WTC11 (cell line): Measurements from ENCODE around the gene MYCBPAP. TPM values are rescaled to one million over a fixed set of nuclear protein-coding genes. Genes with fewer than 3 reads are reported as not detected.

Source experiments
- ATAC-seq: fragments of 200-7000 bp; cut with Tn5 transposase; 2 replicates; pipeline ENCODE4 v1.10.0; 2021; ENCODE audit warnings: mild to moderate bottlenecking, moderate library complexity
- CTCF ChIA-PET: fragments of 300-600 bp; sonication (Branson Sonifier 250); formaldehyde crosslinking; loops from one replicate; lab custom pipeline; 2021; ENCODE audit warnings: antibody characterized with exemption; lab: Charles Lee
- POLR2A ChIA-PET: fragments of 350-600 bp; sonication (Branson Sonifier 250); formaldehyde crosslinking; loops from one replicate; lab custom pipeline; 2021; ENCODE audit warnings: antibody characterized with exemption; lab: Charles Lee
- DNase-seq: peaks from one replicate; pipeline ENCODE4 v3.0.0; 2021; ENCODE audit warnings: low spot score
- H3K27ac Mint-ChIP-seq: 2 replicates; pipeline ENCODE4 v1.8.0; 2021; ENCODE audit warnings: mixed read lengths
- H3K27me3 Mint-ChIP-seq: 2 replicates; pipeline ENCODE4 v1.8.0; 2021; ENCODE audit warnings: low read depth, mild to moderate bottlenecking, moderate library complexity, mixed read lengths
- H3K36me3 Mint-ChIP-seq: 2 replicates; pipeline ENCODE4 v1.8.0; 2021; ENCODE audit warnings: mixed read lengths
- H3K4me1 Mint-ChIP-seq: 2 replicates; pipeline ENCODE4 v1.8.0; 2022; ENCODE audit warnings: mixed read lengths
- H3K4me3 Mint-ChIP-seq: 2 replicates; pipeline ENCODE4 v1.8.0; 2021; ENCODE audit warnings: mild to moderate bottlenecking, moderate library complexity, mixed read lengths
- H3K9me3 Mint-ChIP-seq: 2 replicates; pipeline ENCODE4 v1.8.0; 2021; ENCODE audit warnings: mixed read lengths
- ATF1 ChIP-seq: sonication (generic); formaldehyde crosslinking; IDR thresholded peaks from 2 replicates; pipeline ENCODE4 v1.8.1; 2023; ENCODE audit warnings: mild to moderate bottlenecking, moderate library complexity, missing genetic modification reagents
- CREB1 ChIP-seq: sonication (generic); formaldehyde crosslinking; IDR thresholded peaks from 2 replicates; pipeline ENCODE4 v1.8.0; 2023; ENCODE audit warnings: mild to moderate bottlenecking, missing genetic modification reagents
- CREM ChIP-seq: sonication (generic); formaldehyde crosslinking; IDR thresholded peaks from 2 replicates; pipeline ENCODE4 v1.8.1; 2022; ENCODE audit warnings: mild to moderate bottlenecking, missing genetic modification reagents, moderate library complexity
- E2F1 ChIP-seq: sonication (generic); formaldehyde crosslinking; IDR thresholded peaks from 2 replicates; pipeline ENCODE4 v1.8.0; 2022; ENCODE audit warnings: mild to moderate bottlenecking, missing genetic modification reagents
- E2F5 ChIP-seq: sonication (generic); formaldehyde crosslinking; IDR thresholded peaks from 2 replicates; pipeline ENCODE4 v1.8.1; 2022; ENCODE audit warnings: mild to moderate bottlenecking, moderate library complexity, missing genetic modification reagents
- ELF4 ChIP-seq: sonication (generic); formaldehyde crosslinking; IDR thresholded peaks from 2 replicates; pipeline ENCODE4 v1.8.1; 2022; ENCODE audit warnings: low read depth, mild to moderate bottlenecking, moderate library complexity, missing genetic modification reagents
- ESRRA ChIP-seq: sonication (generic); formaldehyde crosslinking; IDR thresholded peaks from 2 replicates; pipeline ENCODE4 v1.8.1; 2022; ENCODE audit warnings: mild to moderate bottlenecking, missing genetic modification reagents, borderline replicate concordance
- FOXK1 ChIP-seq: sonication (generic); formaldehyde crosslinking; IDR thresholded peaks from 2 replicates; pipeline ENCODE4 v1.8.0; 2022; ENCODE audit warnings: mild to moderate bottlenecking, moderate library complexity, missing genetic modification reagents
- FOXP1 ChIP-seq: sonication (generic); formaldehyde crosslinking; IDR thresholded peaks from 2 replicates; pipeline ENCODE4 v1.8.0; 2022; ENCODE audit warnings: missing genetic modification reagents, mild to moderate bottlenecking, moderate library complexity, borderline replicate concordance
- KAT7 ChIP-seq: sonication (generic); formaldehyde crosslinking; IDR thresholded peaks from 2 replicates; pipeline ENCODE4 v1.8.1; 2023; ENCODE audit warnings: missing genetic modification reagents, mild to moderate bottlenecking, borderline replicate concordance
- NR3C1 ChIP-seq: sonication (generic); formaldehyde crosslinking; conservative IDR thresholded peaks from 2 replicates; pipeline ENCODE4 v1.8.1; 2023; ENCODE audit warnings: low read depth, mild to moderate bottlenecking, missing genetic modification reagents
- PREB ChIP-seq: sonication (generic); formaldehyde crosslinking; IDR thresholded peaks from 2 replicates; pipeline ENCODE4 v1.8.1; 2022; ENCODE audit warnings: mild to moderate bottlenecking, missing genetic modification reagents, moderate library complexity, borderline replicate concordance
- RELA ChIP-seq: sonication (generic); formaldehyde crosslinking; IDR thresholded peaks from 2 replicates; pipeline ENCODE4 v1.8.1; 2022; ENCODE audit warnings: missing genetic modification reagents, mild to moderate bottlenecking, borderline replicate concordance
- SMAD4 ChIP-seq: sonication (generic); formaldehyde crosslinking; IDR thresholded peaks from 2 replicates; pipeline ENCODE4 v1.8.0; 2022; ENCODE audit warnings: mild to moderate bottlenecking, missing genetic modification reagents
- TEAD4 ChIP-seq: sonication (generic); formaldehyde crosslinking; IDR thresholded peaks from 2 replicates; pipeline ENCODE4 v1.8.0; 2022; ENCODE audit warnings: mild to moderate bottlenecking, missing genetic modification reagents
- TP53 ChIP-seq: sonication (generic); formaldehyde crosslinking; IDR thresholded peaks from 2 replicates; pipeline ENCODE4 v1.8.1; 2023; ENCODE audit warnings: mild to moderate bottlenecking, missing genetic modification reagents
- ZBTB43 ChIP-seq: sonication (generic); formaldehyde crosslinking; IDR thresholded peaks from 2 replicates; pipeline ENCODE4 v1.8.1; 2023; ENCODE audit warnings: mild to moderate bottlenecking, missing genetic modification reagents
- ZNF416 ChIP-seq: fragments of 250-450 bp; sonication (Bioruptor Pico); IDR thresholded peaks from 2 replicates; pipeline ENCODE4 v1.9.0; 2021; ENCODE audit warnings: mild to moderate bottlenecking, inconsistent platforms
- ZNF423 ChIP-seq: fragments of 250-450 bp; sonication (Bioruptor Pico); IDR thresholded peaks from 2 replicates; pipeline ENCODE4 v2.1.2; 2022; ENCODE audit warnings: mild to moderate bottlenecking, moderate library complexity
- ZNF512 ChIP-seq: sonication (generic); formaldehyde crosslinking; IDR thresholded peaks from 2 replicates; pipeline ENCODE4 v1.8.1; 2022; ENCODE audit warnings: missing genetic modification reagents, borderline replicate concordance
- ZNF671 ChIP-seq: fragments of 250-450 bp; sonication (Bioruptor Pico); IDR thresholded peaks from 2 replicates; pipeline ENCODE4 v1.8.0; 2021; ENCODE audit warnings: mild to moderate bottlenecking
- ZSCAN18 ChIP-seq: fragments of 250-450 bp; sonication (Bioruptor Pico); IDR thresholded peaks from 2 replicates; pipeline ENCODE4 v2.1.2; 2022; ENCODE audit warnings: mild to moderate bottlenecking, moderate library complexity
- total RNA-seq: library from RNA; stranded (reverse); gene quantifications from 3 replicates; pipeline ENCODE4 v1.2.3, GENCODE V29; 2021

The MYCBPAP gene
- total RNA-seq, 1 experiment from 2014 or later = 5.7 TPM

GRCh38 chr17:50462446-50462845, 45.8 kb upstream of the MYCBPAP start:
- peaks cover 6% of the 10 kb centered on the region for H3K4me1 Mint-ChIP-seq
- no peak overlapping the region for H3K27ac Mint-ChIP-seq
- no peak for TF ChIP-seq FOXP1
- no peak for TF ChIP-seq ZNF423 (CRISPR knock-in tag)
- ChIA-PET CTCF (interaction anchor here (1.7 kb wide), 1 partner anchor 10 kb away, joined by 5 read pairs; no protein-coding TSS in a partner anchor), POLR2A (no interaction called here)
- no peaks in the 10 kb centered on the region for H3K36me3 Mint-ChIP-seq
- DNase-seq (no peak), ATAC-seq (no peak)
- H3K9me3 Mint-ChIP-seq = no peaks in the 10 kb centered on the region
- peaks cover 11% of the 10 kb centered on the region for H3K27me3 Mint-ChIP-seq
- no peak overlapping the region for H3K4me3 Mint-ChIP-seq

GRCh38 chr17:50464121-50464520, 44.1 kb upstream of the MYCBPAP start:
- TF ChIP-seq PREB (CRISPR knock-in tag) (no peak), ZNF671 (CRISPR knock-in tag) (no peak), NR3C1 (CRISPR knock-in tag) (no peak), SMAD4 (CRISPR knock-in tag) (no peak), E2F1 (CRISPR knock-in tag) (no peak), ZBTB43 (CRISPR knock-in tag) (no peak), RELA (CRISPR knock-in tag) (no peak), CREB1 (CRISPR knock-in tag) (no peak), E2F5 (CRISPR knock-in tag) (no peak), ELF4 (no peak), ZSCAN18 (no peak), FOXK1 (CRISPR knock-in tag) (no peak), ZNF512 (CRISPR knock-in tag) (no peak), ATF1 (CRISPR knock-in tag) (no peak), ZNF416 (CRISPR knock-in tag) (no peak), TEAD4 (CRISPR knock-in tag) (no peak), KAT7 (no peak), TP53 (CRISPR knock-in tag) (no peak), CREM (no peak), ESRRA (no peak)
- CTCF ChIA-PET = no interaction called here
- POLR2A ChIA-PET = no interaction called here

More at GRCh38 chr17:50464121-50464520, 44.1 kb upstream of the MYCBPAP start:
- ATAC-seq (no peak), DNase-seq (no peak)
- peaks cover 23% of the 10 kb centered on the region for H3K27me3 Mint-ChIP-seq
- H3K4me3 Mint-ChIP-seq = no peak overlapping the region
- H3K36me3 Mint-ChIP-seq = no peaks in the 10 kb centered on the region
- H3K4me1 Mint-ChIP-seq = peaks cover 15% of the 10 kb centered on the region
- H3K27ac Mint-ChIP-seq = no peak overlapping the region
- H3K9me3 Mint-ChIP-seq = no peaks in the 10 kb centered on the region
